COLO668 (cell line): ENCODE results near the gene ZNRD2.

Experiments used
- DNase-seq: peaks from one replicate; lab custom pipeline; 2025; ENCODE audit not compliant: unreplicated experiment; lab: John Stamatoyannopoulos, UW

The ZNRD2 gene

DNA sequence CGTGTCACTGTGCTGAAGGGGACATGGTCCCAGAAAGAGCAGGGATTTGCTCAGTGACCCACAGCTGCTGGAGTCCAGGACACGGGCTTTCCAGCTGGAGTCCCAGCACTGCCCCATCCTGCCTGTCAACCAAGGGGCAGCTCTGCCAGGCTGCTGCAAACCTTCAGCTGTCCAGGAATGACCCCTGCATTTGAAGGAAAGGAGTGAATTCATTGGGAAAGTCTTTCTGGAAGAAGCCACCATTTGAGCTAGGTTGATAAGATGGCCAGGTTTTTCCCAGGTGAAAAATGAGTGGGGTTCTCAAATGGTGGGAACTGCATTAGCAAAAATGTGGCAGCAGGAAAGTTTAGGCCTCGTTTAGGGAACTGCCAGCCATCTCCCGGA, 16.0 kb downstream of the ZNRD2 start:
- no peak for DNase-seq

DNA sequence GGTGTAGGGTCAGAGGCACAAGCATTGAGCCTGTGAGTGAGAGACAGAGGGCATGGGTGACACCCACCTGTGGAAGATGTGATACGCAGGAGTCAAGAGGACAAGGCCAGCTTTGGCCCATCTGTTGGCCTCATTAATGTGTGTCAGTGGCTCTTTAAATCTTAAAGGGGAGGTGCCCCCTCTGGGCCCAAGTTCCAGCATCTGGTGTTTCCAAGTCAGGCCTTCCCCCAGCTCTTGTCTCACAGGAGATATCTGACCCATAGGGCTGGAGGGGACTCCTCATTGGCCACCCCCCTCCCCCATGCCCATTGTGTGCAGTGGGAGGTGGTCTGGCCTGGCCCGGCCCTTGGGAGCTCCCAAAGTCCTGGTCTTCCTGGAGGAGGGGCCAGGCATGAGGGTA, 16.4 kb downstream of the ZNRD2 start:
- no peak for DNase-seq

DNA sequence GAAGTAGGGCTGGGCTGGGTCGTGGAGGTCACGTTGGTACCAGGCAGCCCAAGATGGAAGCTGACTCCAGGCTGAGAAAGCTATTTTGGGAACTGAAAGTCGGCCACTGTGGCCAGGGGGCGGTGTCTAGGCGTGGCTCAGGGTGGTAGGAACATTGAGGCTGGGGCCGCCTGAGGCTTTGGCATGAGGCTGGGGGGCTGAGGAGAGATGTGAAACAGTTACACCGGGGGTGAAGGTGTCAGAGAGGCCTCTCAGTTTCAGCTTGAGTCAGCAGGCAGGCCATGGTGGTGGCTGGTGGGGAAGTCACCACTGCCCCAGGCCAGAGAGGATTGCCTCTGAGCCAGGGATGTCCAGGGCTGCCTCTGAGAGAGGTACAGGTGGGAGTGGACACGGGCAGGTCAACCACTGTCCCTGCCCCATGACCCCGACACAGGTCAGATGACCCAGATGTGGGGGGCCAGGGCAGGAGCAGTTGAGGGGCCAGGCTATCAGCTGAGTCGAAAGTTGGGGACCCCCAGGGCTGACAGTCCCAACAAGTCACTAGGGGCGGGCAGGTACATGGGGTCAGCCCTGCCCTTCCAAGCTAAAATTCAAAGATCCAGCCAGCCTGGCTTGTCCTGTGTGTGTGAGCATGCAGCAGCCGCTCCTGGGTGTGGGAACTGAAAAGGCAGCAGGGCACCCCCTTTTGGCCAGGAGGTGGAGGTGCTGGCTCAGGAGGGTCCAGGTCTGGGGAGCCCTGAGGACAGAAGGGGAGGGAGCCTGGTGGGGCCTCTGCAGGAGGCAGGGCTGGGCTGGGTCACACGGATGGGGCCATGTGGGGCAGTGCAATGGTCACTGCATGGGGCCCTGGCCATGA, 18.1 kb downstream of the ZNRD2 start:
- DNase-seq: peak; percentile 54

DNA sequence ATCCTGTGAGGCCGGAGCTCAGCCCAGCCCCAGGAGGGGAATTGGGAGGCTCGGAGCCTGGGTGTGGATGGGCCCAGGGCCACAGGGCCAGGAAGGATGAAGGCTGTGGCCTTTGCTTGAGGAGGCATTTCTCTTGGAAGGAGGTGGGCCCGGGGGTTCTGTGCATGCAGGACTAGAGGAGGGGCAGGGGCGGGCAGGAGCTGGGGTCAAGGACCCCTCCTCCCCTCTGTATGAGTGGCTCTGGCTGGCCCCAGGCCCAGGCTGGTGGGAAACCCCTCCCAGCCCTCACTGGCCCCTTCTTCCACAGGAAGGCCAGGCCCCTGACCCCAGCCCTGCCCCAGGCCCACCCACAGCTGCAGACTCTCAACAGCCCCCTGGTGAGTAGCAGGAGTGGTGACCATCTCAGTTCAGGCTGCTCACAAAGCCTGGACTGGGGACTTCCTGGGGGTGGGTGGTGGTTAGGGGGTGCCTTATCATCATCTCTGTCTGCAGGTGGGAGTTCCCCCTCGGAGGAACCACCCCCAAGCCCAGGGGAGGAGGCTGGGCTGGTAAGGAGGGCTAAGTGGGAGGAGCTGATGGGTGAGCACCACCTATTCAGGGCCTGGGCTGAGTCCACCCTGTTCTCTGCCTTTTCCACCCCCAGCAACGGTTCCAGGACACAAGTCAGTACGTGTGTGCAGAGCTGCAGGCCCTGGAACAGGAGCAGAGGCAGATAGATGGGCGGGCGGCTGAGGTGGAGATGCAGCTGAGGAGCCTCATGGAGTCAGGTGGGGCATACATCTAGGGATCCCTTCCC, 19.4 kb downstream of the ZNRD2 start:
- no peak for DNase-seq

DNA sequence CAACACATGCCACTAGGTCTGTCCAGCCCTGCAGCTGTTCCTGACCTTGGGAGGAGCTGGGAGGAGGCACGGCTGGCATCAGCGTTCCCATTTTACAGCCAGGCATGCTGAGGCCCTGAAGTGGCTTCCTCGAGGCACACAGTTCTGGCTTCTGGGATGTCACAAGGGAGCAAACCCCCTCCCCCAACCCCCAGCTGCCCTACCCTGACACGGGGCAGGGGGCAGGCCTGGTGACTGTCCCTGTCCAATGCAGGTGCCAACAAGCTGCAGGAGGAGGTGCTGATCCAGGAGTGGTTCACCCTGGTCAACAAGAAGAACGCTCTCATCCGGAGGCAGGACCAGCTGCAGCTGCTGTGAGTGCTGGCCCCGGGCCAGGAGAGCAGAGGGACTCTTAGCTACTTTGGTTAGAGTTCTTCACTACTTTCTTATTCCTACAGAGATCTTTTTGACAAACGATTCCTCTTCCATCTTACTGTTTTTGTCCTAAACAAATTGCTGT, 20.0 kb downstream of the ZNRD2 start:
- peak; percentile 67 for DNase-seq

DNA sequence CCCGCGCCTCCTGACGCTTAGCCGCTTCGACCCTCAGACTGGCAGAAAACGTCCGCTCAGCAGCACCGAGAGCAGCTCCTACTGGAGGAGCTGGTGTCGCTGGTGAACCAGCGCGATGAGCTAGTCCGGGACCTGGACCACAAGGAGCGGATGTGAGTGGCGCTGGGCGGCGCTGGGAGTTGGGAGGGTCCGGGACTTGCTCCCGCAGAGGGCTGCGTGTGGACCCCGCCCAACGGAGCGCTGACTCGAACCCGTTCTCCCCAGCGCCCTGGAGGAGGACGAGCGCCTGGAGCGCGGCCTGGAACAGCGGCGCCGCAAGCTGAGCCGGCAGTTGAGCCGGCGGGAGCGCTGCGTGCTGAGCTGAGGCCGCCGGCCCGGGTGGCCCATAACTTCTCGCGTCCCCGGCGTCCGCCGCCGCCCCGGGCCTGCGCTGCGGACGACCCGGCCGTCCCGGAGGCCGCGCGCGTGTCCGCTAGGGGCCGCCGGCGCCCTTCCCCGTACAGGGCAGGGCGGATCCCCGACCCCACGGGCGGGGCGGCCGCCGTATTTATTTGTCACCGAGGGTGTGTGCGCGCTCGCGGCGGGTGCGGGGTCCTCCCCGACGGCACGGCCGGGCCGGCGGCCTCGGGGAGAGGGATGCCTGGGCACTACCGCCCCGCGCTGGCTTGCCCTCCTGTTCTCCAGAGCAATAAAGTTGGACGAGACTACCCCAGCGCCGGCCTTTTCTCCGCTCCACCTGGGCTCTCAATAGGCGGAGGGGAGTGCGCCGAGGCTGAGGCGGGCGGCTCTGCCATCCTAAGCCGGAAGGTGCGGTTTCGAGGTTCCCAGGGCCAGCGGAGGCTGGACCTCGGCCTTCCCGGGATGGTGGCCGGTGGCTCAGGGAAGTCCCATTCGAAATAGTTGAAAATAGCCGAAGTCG, 21.9 kb downstream of the ZNRD2 start:
- DNase-seq: no peak

DNA sequence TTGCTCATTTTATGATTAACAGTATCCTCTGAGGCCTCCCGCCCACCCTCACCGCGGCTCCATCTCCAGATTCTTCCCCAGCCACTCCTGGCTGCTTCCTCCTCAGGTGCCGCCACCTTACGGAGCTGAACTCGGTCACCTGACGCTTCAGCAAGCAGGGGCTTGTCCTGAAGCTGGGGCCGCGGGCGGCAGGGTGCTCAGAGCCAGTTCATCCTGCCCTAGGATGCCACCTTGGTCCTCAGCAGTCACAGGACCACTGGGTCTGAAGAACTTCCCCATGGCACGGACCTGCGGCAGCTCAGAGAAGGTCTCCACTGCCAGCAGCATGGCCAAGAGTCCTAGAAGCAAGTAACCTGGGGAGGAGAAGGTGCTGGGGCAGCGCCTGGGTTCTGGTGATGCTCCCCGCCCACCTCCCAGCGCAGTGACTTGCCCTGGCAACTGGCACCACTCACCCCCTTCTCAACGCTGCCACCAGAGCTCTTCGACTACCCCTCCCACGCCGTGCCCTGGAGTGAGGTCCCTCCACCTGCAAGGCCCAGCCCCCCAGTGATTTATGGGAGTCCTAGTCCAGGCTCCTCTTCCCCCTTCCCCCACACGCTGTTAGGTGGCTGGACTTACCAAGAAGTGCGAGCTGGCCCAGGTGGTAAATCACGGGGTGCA, 22.7 kb downstream of the ZNRD2 start:
- no peak for DNase-seq

DNA sequence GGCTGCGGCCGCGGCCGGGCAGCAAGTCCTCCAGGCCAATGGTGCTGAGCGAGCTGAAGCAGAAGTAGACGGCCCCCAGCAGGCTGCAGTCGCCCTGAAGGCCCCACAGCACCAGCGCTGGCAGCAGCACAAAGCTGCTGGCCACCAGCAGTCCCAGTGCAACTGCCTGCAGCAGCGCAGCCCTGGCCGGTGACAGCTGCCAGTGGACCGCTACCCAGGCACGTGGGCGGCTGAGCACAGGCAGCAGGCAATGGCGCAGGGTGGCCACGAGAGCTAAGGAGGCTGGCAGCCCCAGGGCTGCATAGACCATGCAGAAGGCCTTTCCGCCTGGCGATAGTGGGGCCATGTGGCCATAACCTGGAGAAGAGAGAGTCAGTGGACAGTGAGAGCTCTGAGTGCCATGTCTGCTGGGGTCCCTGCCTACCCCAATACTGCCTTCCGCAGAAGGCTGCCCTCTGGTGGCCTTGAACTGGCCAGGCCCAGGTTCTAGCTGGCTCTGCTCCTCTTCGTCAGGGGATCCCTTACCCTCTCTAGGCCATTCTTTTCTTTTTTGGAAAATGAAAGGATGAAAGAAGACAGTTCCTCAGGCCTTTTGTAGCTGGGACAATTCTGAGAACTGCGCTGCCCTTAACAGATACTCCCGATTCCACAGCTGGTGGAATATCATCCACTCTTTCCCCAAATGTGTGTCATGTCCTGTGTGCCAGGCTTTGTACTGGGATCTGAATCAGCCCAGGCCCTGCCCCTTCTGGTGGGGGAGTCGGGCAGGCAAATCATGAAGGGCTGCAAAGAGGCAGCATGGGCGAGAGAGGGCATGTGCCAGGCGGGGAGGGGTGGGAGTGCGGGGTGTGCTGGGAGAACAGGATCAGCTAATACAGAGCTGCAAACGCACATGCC, 23.5 kb downstream of the ZNRD2 start:
- peak; percentile 47 for DNase-seq

DNA sequence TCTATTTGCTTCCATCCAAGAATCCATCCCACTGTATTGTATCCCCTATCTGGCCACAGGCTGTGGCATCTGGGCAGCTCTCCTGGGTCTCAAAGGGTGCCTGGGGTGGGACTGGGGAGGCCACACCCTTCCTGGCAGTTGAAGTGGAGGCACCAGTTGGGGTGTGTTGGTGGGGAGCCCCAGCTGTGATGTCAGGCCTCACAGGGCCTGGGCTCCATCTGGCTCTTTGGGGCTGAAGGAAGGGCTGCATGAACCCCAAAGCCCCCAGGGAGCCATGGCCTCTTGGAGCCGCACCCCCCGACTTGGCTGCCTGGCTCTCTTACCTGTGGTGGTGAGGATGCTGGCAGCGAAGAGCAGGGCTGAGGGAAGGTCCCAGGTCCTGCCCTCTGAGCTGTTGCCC, 24.9 kb downstream of the ZNRD2 start:
- DNase-seq: no peak

DNA sequence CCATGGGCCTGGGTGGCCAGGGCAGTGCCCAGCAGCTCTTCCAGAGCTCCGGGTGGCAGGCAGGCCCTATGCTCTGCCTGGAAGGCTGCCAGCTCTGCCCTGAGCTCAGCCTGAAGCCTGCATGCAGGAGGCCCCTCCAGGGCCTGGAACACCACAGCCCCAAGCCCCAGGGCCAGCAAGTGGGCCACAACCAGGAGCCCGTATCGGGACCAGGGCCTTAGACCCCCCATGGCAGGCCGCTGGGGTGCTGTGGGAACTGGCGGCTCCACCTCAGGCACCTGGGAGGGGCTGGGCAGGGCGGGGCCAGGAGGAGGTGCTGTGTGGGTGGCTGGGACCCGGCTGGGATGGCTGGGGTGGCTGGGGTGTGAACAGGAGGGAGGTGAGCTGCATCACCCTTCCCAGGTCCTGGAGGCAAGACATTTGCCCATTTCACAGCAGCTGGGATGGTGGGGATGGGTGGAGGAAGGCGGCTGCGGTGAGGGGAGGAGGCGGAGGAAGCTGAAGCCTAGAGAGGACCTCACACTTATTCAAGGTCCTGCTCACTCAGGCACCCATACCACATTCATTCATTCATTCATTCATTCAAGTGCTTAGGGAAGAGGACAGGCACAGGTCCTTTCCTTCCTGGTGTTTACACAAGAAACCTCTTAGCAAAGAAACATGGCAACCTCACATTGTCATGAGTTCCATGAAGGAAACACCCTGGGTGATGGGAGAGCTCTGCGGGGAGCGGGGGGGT, 25.4 kb downstream of the ZNRD2 start, which contains the start of gene KCNK7:
KCNK7 (minus strand) TSS at position 258 of the 739 bp plus-strand sequence; CDS start at position 230, 28 bp downstream.
- DNase-seq: no peak

DNA sequence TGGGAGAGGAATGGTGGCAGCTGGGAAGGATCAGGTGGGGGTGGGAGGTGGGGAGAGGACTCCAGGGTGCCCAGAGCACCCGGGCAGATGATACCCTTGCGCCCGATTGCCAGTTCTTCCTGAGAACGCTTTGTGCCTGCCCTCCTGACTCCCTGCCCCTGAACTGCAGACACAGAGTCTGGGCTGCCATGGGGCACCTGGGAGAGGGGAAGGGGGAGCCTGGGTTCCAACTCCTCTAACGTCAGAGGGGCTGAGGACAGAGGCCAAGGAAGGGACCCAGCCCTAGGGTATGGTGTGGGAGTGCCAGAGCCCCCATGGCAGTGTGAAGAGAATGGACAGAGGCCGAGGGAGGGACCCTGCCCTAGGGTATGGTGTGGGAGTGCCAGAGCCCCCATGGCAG, 26.2 kb downstream of the ZNRD2 start:
- no peak for DNase-seq

DNA sequence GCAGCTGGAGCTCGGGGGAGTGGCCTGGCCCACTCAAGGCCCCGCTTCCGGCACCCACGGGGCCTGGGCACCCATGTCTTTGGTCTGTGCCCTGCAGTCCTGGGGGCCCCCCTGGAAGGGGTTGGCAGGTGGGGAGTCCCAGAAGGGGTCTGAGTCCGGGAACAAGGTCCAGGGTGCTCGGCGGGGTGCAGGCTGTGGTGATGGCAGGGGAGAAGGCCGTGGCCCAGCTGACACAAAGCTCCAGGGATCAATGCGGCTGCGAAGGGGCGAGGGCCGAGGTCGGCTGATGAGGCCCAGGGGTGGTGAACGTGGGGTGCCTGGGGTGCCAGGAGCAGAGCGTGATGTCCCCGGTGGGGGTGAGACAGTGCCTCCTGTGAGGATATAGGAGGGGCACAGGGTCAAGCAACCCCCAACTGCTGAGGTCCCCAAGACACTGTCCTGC, 28.0 kb downstream of the ZNRD2 start:
- no peak for DNase-seq

DNA sequence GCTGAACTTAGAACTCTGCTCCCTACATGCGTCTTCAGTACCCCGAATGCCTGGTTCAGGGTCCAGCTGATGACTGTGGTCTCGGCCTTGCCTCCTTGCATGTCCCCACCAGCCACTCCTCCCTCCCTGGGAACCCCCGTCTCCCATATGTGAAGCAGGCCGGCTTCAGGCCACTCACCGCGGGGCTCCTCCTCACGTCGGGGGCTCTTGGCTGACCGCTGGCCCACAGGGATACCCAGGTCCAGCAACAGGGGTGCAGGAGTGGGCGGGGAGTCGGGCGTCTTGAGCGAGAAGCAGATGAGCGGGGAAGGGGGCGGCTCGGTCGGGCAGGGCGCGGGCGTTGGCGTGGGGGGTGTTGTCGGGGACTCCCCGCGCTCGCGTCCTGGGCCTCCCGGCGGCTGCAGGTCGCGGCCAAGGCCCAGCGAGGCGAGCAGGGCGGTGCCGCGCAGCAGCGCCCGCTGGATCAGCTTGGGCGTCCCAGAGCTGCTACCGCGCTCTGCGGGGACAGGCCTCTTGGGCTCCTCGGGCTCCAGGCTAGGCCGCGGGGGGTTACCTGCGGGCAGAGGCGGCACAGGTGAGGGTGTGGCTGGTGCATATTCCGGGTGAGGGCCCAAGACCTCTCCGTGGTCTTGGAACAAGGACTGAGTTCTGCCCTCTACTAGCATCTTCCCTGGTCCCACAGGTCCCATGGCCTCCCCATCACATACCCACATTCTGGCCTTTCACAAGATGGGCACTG, 29.1 kb downstream of the ZNRD2 start:
- DNase-seq: no peak

DNA sequence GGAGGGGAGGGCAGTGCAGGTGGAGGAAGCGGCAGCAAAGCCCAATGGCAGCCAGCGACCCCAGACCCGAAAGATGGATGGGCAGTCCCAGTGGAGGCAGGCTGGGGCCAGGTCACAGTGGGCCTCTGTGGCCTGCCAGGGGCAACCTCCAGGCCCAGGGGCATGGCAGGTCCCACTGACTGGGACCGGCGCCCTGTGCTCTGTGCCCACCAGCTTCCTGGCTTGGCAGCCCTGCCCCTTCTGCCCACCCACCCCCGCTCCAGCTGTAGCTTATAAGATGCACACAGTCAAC, 29.6 kb downstream of the ZNRD2 start:
- DNase-seq: no peak

DNA sequence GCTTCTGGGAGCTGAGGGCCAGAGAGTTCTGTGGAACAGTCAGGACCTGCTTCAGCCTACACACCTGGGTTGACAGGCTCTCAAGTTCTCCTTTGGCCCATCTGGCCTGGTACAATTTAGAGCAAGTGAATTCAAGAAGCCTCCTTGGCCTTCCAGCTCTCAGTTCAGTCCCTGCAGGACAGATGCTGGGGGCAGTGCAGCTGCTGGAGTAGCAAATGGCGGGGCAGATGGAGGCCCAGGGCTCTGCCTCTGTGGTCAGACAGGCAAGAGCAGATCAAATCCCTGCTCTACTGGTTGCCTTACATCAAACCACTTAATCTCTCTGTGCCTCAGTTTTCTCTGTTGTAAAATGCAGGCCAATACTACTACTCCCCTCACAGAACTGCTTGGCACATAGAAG, 34.0 kb downstream of the ZNRD2 start:
- DNase-seq: no peak

DNA sequence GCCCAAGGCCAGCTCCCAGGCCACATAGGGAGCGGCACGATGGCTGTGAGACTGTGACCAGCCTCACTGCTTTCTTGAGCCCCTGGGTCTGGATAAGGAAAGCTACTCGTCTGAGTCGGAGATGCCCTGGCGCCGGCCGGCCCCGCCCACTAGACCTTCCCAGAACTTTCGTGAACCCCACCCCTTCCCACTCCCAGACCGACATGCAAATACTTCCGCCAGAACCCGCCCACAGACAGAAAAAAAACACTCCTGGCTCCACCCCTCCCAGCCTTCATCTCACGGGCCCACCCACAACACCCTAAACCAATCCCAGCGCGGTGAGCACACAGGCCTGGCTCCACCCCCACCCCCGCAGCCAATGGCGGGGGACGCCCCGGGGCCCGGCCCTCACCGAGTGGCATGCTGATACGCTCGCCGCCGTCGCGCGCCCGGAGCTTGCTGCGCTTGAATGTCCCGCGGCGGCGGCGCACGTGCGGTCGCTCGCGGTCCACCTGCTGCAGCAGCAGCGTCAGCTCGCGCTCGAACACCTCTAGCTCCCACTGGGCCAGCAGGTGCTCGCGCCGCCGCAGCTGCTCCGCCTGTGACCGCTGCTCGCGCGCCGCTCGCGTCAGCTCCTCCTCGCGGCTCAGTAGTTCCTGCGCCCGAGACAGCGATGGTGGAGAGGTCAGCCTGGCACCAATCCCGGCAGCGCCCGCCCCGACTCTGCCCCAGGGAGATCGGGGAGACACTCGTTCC, 36.8 kb downstream of the ZNRD2 start:
- no peak for DNase-seq

DNA sequence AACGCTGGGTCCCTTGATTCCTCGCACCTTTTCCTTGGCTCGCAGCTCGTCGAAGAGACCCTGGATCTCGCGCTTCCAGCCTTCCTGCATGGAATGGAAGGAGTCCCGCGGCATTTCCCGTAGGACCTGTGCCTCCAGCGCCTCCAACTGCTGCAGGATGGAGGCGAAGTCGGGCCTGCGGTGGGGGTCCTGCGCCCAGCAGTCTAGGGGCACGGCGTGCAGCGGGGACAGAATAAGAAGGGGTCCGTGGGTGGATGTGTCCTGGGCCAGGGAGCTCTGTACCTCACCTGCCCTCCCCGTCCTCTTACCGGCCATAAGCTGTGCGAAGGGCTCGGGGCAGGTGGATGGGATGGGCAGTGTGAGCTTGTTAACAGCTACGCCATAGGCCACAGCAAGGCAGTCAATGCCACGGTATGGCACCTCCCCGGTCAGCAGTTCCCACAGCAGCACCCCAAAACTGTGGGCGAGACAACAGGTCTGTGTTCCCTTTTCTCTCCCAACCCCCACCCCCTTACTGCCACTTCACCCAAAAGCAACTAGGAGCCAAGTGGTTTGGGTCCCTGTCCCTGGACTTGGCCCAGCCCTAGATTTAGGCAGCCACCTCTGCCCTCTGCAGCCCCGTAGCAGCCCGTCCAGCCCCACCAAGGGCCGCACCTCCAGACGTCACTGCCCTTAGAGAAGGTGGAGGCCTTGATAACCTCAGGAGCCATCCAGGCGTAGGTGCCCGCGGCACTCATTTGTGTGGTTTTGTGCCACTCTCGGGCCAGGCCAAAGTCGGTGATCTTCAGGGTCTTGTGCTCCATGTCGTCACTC, 37.5 kb downstream of the ZNRD2 start:
- no peak for DNase-seq
